Measurements from ENCODE around the gene GJA3. TPM values are rescaled to one million over a fixed set of nuclear protein-coding genes. Genes with fewer than 3 reads are reported as not detected.

GJA3 gene
- total and polyA plus RNA-seq, 2 of the 8 experiments (the other 6 are each of a cell fraction or from before 2014, with no cell fraction given): 0.12 to 0.60 TPM

DNA sequence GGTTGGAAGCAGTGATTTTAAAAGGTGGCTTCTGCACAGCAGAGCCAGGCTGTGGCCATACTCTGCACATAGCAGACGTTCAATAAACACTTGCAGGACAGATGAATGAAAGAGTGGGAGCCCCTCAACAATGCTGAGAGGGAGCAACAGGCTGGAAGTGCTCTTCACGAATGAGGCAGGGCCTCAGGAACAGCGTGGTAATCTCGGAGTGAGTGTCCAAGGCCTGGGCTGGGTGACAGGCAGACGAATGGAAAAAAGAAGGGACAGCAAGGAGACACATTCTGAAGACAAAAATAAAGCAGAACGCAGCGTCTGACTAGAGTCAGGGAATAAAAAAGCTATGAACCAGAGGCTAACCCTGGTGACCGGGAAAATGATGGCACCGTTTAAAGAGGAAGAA lies 11.1 kb downstream of the GJA3 start:
- no peak overlapping the region for H4K8ac ChIP-seq (ENCODE audit: extremely low read depth, insufficient read depth, low read length)
- no peaks in the 10 kb centered on the region for H3K79me1 ChIP-seq (ENCODE audit: low read depth, low read length)
- H3K9me3 ChIP-seq (ENCODE audit: insufficient read depth in 2 of 2, low read depth in 1 of 2, low read length in 1 of 2): no peaks in the 10 kb centered on the region
- no peaks in the 10 kb centered on the region for H3K27me3 ChIP-seq (replicated peaks in 1 of 4; ENCODE audit: control insufficient read depth in 3 of 4, extremely low read depth in 1 of 4, insufficient read depth in 3 of 4, low read length in 3 of 4)
- no peaks in the 10 kb centered on the region for H3K79me2 ChIP-seq (ENCODE audit: control insufficient read depth in 1 of 2, insufficient read depth in 2 of 2, low read length in 2 of 2)
- H2AK5ac ChIP-seq (ENCODE audit: low read depth, low read length): no peak overlapping the region
- no peak for DNase-seq (ENCODE audit: low read depth in 1 of 2, low spot score in 2 of 2)
- H3K56ac ChIP-seq (replicated peaks; ENCODE audit: insufficient read length, low read depth, low read length): no peak overlapping the region
- H2BK120ac ChIP-seq (replicated peaks; ENCODE audit: low read depth, low read length): no peak overlapping the region
- H4K5ac ChIP-seq (ENCODE audit: insufficient read length, low read depth, low read length): no peak overlapping the region
- H3K4me1 ChIP-seq (replicated peaks in 1 of 4; ENCODE audit: control insufficient read depth in 3 of 4, insufficient read depth in 4 of 4, low read length in 3 of 4): no peaks in the 10 kb centered on the region; a peak in 1 of 7 replicates
- FAIRE-seq: no peak
- no peak overlapping the region for H3K23ac ChIP-seq (ENCODE audit: insufficient read length)
- no peak overlapping the region for H2BK15ac ChIP-seq (ENCODE audit: low read length)
- H3K4me2 ChIP-seq (ENCODE audit: insufficient read depth in 1 of 2, low read depth in 2 of 2, low read length in 2 of 2): no peak overlapping the region
- H2BK5ac ChIP-seq (ENCODE audit: low read depth, low read length): no peak overlapping the region
- no peaks in the 10 kb centered on the region for H4K20me1 ChIP-seq (replicated peaks in 1 of 2; ENCODE audit: control insufficient read depth in 1 of 2, insufficient read depth in 2 of 2, low read length in 2 of 2)
- H3K36me3 ChIP-seq (ENCODE audit: control insufficient read depth in 2 of 4, insufficient read depth in 4 of 4, low read length in 3 of 4): no peaks in the 10 kb centered on the region
- H3K9ac ChIP-seq (replicated peaks in 1 of 4; ENCODE audit: extremely low read depth in 1 of 4, low read depth in 3 of 4, low read length in 3 of 4): no peak overlapping the region
- no peak overlapping the region for H2BK12ac ChIP-seq (ENCODE audit: low read depth, low read length)
- no peak overlapping the region for H3K27ac ChIP-seq (ENCODE audit: low read depth, low read length)
- 91% methylated on average over 9 of the region's 9 CpGs; no CpG with 5 or more reads in 1 of the 2 experiments for WGBS, 2 experiments (ENCODE audit: extremely low coverage in 1 of 2, insufficient coverage in 1 of 2, insufficient read length in 1 of 2, insufficient replicate concordance in 2 of 2, low coverage in 1 of 2, low lambda C conversion rate in 2 of 2, missing lambda C conversion rate in 1 of 2)
- H4K91ac ChIP-seq (replicated peaks; ENCODE audit: insufficient read length, low read length): no peak overlapping the region
- ChIA-PET POLR2A (ENCODE audit: partially characterized antibody) (no interaction called here), CTCF (ENCODE audit: partially characterized antibody) (interaction anchor here (0.6 to 1.8 kb wide), 2 partner anchors 18 to 124 kb away, joined by 3 to 5 read pairs; no protein-coding TSS in a partner anchor)
- H3K23me2 ChIP-seq (ENCODE audit: low read depth, low read length): no peaks in the 10 kb centered on the region
- no peak overlapping the region for H3K14ac ChIP-seq (ENCODE audit: insufficient read length)
- no peak overlapping the region for H3K4me3 ChIP-seq (ENCODE audit: extremely low read depth in 1 of 4, insufficient read depth in 2 of 4, low read depth in 3 of 4, low read length in 4 of 4)
- no peak overlapping the region for H3K4ac ChIP-seq (replicated peaks; ENCODE audit: insufficient read length, low read depth, low read length)
- no peak overlapping the region for H2BK20ac ChIP-seq (ENCODE audit: low read length)
- H3K18ac ChIP-seq (ENCODE audit: extremely low read depth, low read length): no peak overlapping the region
- no peak overlapping the region for H2AFZ ChIP-seq (ENCODE audit: low read length)
- TF ChIP-seq, protein P1, sequence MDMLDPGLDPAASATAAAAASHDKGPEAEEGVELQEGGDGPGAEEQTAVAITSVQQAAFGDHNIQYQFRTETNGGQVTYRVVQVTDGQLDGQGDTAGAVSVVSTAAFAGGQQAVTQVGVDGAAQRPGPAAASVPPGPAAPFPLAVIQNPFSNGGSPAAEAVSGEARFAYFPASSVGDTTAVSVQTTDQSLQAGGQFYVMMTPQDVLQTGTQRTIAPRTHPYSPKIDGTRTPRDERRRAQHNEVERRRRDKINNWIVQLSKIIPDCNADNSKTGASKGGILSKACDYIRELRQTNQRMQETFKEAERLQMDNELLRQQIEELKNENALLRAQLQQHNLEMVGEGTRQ (IDR thresholded peaks at IDR 0.05; ENCODE audit: low read length): no peak
- TF ChIP-seq KDM1A (IDR thresholded peaks at IDR 0.05; ENCODE audit: borderline replicate concordance, low read length) (no peak), EP300 (IDR thresholded peaks at IDR 0.05; ENCODE audit: borderline replicate concordance in 1 of 2, low read depth in 2 of 2, low read length in 2 of 2) (no peak), RBBP5 (IDR thresholded peaks at IDR 0.05; ENCODE audit: borderline replicate concordance, low read depth, low read length) (no peak), SP2 (IDR thresholded peaks at IDR 0.05; ENCODE audit: low read length) (no peak), RXRA (IDR thresholded peaks at IDR 0.05; ENCODE audit: insufficient read depth, low read depth, low read length) (no peak), RAD21 (IDR thresholded peaks at IDR 0.05 in 1 of 2, conservative IDR thresholded peaks at IDR 0.05 in 1 of 2; ENCODE audit: low read depth in 2 of 2, low read length in 2 of 2) (no peak), TEAD4 (IDR thresholded peaks at IDR 0.05; ENCODE audit: low read depth, low read length) (no peak), JUND (IDR thresholded peaks at IDR 0.05; ENCODE audit: low read length) (no peak), RFX5 (IDR thresholded peaks at IDR 0.05; ENCODE audit: borderline replicate concordance, low read depth, low read length) (no peak)
- TF ChIP-seq, protein P2, sequence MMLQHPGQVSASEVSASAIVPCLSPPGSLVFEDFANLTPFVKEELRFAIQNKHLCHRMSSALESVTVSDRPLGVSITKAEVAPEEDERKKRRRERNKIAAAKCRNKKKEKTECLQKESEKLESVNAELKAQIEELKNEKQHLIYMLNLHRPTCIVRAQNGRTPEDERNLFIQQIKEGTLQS (IDR thresholded peaks at IDR 0.05; ENCODE audit: insufficient read depth, low read depth, low read length): no peak
- TF ChIP-seq, protein P3, sequence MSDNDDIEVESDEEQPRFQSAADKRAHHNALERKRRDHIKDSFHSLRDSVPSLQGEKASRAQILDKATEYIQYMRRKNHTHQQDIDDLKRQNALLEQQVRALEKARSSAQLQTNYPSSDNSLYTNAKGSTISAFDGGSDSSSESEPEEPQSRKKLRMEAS (IDR thresholded peaks at IDR 0.05): no peak
